Measurements from ENCODE around the gene PAX1.

Gene PAX1

DNA sequence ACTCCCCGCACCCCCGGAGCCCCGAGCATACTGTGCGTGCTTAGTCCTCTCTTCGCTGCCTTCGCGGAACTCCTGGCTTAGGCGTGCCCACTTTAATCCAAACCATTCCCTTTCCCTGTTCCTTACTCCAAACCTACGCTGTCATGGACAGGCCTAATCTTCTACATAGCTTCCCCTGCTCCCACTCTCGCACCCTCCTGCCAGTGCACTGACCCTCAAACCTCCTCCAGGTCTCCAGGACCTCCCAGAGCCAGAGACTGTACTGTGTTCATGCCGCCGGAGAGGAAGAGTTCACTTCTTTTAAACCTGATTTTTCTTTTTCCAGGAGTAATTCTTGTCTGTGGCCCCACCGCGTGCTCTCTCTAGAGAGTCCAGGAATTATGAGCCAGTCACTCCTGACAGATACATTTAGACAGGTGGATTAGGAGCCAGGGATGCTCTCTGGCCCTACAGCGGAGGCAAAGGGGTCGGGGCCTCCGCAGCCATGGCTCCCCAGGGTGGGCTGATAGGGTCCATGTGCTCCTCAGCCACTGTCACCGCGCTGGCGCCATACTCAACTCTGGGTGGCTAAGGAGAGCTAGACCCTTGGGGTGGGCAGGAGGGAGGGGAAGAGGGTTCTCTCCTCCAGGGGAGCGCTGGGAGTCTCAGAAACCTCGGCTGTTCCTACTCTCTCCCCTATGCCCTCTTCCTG lies 1.6 kb upstream of the PAX1 start:
- no peak for DNase-seq

DNA sequence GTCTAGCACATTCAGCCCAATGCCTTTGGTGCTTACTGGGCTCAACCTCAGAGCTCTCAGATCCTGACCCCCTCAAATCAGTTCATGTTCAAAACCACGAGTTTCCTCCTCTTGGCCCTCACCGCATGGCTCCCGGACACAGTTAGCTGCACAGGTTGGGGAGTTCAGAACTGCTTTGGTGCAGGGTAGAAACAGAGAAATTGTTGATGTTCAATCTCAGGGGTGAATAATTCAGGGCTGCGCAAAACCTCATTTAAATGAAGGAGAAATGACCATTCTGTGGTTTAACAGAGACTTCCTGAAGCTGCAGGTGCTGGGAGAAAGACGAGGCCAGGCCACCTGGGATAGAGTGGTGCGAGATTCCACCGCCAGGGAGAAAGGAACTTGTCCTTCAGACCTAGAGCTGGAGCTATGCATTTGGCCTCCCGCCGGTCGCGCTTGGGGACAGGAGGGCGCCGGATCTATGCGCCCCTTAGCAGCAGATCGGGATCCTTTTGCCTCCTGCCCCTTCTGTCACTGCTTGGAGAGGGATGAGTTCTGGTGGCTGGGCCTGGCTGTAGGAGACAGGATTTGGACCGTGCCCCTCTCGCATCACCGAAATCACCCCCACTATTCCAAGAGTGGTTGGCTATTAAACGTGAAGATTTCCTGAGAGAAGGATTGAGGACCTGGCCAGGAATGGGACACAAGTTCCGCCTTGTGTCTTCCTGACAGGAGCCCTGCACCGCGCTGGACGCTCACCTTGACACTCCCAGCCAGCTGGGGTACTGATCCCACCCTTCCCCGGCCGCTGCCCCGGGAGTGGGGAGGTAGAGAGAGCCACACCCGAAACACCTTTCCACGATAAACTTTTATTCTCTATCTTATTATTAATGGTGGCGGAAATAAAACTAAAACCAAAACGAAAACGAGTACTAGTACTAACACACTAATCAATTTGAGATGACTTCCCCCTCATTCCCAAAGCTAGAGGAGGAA lies 767 bp upstream of the PAX1 start:
- no peak for DNase-seq

DNA sequence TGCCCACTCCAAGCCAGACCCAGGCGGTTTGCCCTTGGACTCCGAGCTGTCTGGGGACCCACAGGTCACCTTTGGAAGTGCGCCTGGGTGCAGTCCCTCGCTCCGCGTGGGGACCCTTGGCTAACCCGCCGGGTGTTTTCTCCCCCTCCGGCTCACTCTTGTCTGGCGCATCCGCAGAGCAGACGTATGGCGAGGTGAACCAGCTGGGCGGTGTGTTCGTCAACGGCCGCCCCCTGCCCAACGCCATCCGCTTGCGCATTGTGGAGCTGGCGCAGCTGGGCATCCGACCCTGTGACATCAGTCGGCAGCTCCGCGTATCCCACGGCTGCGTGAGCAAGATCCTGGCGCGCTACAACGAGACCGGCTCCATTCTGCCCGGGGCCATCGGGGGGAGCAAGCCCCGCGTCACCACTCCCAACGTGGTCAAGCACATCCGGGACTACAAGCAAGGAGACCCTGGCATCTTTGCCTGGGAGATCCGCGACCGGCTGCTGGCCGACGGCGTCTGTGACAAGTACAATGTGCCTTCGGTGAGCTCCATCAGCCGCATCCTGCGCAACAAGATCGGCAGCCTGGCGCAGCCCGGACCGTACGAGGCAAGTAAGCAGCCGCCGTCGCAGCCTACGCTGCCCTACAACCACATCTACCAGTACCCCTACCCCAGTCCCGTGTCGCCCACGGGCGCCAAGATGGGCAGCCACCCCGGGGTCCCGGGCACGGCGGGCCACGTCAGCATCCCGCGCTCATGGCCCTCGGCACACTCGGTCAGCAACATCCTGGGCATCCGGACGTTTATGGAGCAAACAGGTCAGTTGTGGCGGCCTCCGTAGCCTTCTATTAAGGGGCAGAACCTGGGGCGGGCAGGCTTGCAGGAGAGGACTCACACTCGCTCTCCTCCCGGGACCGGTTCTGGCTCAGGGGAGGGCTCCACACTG lies 1.1 kb downstream of the PAX1 start:
- no peak for DNase-seq

DNA sequence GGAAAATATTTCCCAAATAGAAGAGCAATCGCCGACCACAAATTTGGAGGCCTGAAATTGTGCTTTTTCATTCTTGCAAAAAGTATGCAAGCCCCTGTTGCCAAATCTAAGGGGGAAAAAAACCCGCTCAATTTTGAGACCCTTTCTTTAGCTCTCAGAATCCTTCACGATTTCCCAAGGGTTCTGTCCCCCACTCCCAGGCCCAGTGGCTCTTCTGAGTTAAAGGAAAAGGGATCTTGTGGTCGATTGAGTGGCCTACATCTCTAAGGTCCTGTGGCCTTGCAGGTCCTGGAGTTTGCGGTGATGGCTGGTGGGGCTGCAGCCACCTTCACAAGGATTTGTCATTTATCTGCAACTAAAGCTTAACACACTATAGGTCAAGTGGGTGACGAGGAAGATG lies 1.8 kb downstream of the PAX1 start:
- DNase-seq = no peak

DNA sequence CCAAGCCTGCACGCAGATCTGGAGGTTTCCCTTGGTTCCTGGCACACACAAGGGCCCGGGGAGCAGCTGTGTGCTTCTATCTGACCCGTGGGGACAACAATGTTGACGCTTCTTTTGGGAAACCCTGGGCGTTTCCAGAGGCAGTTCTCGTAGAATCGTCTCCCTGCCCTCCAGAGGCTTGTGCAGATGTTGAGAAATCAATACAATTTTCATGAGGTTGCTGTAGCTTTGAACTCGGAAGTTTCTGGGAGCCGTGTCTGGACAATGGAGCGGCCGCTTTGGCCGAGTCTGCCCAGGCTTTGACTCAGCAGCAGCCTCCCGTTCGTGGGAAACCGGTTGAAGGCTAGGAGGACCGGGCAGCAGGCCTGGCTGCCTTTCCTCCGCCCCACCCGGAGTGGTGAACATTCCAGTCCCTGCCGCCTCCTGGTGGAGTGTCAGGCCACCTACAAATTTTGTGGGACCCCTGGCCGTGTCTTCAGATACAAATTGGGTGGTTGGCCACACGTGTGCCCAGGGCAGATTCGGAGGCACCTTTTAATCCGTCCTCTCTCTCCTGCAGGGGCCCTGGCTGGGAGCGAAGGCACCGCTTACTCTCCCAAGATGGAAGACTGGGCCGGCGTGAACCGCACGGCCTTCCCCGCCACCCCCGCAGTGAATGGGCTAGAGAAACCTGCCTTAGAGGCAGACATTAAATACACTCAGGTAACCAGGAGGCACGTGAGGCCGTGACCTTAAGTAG lies 2.7 kb downstream of the PAX1 start:
- no peak for DNase-seq

DNA sequence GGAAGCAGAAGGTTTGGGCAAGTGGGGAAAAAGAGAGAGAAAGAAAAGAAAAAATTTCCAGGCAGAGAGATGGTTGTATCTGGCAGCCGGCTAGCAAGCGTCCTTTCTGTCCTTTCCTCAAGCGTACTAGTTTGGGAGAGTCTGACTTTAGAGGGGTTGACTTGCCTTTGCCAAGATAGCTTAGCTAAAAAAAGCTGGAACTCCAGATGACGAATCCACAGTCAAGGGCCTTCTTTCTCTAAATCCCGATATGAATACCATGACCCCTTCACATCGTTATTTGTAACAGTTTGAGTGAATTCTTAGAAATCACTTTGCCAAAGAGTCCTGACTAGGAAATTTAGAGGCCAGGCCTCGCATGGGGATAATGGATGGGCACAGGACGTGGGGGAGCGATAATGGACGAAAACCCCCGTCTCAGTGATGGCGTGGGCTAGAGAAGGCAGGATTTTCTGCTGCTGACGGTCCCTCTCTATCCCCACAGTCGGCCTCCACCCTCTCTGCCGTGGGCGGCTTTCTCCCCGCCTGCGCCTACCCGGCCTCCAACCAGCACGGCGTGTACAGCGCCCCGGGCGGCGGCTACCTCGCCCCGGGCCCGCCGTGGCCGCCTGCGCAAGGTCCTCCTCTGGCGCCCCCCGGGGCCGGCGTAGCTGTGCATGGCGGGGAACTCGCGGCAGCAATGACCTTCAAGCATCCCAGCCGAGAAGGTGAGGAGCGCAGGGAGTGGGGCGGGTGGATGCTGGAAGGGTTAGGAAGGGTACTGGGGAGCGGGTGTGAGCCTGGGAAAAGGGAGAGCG lies 3.5 kb downstream of the PAX1 start:
- no peak for DNase-seq

DNA sequence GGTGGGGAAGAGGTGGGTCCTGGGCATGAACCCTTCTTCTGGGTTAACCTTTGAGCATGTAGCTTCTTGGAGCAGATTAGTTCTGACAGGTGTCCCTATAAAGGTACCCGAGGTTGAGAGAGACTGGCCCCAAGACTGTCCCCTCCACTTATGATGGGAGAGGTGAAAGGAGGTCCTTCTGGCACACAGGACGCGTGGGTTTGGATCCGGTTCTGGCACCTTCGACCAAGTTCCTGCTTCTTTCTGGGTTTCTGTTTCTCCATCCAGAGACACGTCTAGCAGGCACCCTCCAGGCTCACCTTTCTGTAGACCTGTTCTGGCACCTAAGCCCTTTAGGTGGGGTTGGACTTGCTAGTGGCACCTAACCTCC lies 4.1 kb downstream of the PAX1 start:
- DNase-seq = no peak

DNA sequence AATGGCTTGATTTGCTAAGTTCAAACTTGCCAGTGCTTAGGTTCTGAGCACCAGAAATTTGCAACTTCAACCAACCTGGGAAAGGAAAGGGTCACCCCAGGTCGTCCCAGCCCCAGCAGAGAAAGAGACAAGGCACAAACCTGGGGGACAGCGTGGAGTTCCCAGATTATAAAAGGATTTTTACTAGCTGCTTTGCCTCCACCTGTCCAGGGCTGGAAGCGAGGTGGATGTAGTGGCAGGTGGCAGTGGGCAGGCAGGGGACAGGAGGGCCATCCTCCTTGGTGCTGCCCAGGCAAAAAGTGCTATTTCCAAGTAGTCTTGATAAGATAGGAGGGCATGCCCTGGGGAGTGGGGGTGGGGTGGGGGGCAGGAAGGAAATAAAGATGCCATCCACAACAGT lies 4.9 kb downstream of the PAX1 start:
- no peak for DNase-seq

DNA sequence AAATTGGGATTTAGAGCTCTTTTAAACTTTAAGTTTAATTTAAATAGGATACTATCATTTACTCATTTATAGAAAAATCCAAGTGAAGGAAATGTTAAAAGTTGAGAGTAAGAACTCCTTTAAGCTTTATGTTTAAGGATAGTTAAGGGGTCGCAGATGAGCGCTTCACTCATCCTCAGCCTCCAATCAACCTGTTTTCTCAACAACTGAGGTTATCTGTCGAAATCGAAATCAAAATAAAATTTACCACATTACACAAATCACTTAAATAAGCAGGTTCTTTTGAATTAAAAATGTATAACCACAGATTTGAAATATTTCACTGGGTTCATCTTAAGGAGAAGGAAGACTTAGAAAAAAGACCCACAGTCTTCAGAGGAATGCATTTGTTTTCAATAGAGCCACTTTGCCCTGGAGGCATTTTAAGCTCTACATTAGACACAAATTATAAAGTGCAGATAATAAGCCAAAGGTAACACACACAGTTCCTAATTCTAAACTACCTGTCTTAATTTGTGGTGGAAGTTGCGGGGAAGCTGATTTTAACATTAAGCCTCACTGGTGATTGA lies 5.5 kb downstream of the PAX1 start:
- no peak for DNase-seq

DNA sequence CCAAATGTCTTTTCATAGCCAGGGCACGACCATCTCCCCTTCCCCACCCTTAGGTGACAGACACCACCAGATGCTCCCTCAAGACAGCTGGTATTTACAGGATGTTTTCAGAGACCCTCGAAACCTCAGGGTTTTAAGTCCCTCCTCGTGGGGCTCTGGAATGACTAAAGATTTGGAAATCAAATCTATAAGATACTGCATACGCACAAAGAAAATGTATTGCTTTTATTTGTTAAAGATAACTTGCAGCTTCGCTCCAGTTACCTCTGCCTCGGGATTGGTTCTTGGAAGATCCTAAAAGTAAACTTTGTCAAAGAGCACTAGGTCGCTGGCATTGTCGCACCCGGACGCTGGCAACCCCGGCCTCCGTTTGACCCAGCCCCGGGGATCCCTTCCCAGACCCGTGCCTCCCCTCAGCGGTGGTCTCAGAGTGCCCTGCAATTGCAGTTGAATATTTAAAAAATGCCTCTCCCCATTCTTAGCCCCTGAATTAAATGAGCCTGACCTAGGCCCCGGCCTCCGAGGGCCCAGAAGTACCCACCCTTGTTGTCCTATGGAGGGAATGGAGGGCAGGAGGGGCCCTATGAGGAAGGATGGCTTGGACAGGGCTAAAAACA lies 7.1 kb downstream of the PAX1 start:
- no peak for DNase-seq

DNA sequence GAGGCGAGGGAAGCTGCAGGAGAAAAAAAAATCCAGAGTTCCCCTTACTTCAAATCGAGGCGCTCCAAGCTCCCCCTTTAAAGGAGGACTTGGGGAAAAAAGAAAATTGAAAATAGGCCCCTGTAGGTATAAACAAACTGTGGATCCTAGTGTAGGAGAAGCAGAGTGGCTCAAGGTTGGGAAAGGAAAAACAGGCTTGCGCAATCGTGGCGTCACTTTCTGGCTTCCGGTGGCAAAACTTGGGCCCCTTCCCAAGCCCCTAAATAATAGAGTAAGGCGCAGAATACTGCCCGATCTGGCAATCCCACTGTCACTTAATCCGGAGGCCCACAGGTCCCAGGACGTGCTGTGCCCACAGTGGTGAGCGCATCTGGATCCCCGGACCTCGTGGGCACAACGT lies 8.0 kb downstream of the PAX1 start:
- DNase-seq = no peak

DNA sequence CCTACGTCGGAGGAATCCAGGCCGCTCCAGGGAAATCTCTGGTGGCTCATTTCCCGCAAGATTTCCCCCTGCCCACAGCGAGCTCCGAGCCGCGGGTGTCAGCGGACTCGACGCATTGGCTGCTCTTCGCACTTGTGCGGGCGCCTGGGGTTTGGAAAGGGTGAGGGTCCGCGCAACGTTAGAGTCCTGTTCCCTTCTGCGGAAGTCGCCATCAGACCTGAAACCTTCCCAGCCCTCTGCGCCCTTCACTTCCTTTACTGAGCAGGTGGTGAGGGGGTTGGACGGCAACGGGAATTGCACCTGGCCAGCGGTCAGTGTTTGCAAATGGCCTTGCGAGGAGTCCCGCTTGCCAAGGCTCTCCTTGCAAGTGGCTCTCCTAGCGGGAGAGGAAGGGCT lies 8.4 kb downstream of the PAX1 start:
- DNase-seq = no peak

DNA sequence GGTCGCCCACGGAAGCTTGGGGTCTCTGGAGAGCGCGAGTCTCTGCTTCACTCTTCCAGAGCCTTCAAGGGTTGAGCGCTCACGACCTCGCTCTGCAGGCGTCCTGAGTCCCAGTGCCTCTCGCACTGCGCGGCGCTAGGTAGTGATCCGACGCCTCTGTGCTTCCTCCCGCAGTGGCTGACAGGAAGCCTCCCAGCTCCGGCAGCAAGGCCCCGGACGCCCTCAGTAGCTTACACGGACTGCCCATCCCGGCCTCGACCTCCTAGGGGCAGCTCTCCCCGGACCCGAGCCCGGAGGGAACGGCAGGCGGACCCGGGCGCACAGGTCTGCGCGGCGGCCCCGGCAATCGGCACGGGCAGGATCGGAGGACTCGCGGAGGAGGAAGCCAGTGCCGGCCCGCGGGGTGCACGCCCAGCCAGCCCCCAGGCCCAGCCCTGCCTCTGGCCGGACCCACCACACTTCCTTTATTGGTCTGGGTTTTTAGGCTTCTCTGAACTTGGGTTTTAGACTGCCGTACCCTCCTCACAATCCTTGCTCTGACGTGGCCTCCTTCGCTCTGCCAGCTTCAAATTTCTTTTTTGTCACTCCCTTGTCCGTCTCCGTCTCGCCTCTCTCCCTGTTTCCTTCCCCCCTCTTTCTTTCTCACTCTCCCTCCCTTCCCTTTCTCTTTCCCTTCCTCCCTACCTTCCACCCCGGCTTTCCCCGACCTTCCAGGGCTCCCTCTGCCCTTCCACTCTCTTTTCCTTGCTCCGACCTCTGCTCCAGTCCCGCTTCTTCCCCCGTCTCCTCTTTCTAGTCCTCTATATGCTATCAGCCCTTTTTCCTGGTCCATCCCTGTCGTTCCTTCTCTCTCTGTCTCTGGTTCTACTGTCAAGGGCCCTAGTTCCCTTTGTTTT lies 9.1 kb downstream of the PAX1 start:
- DNase-seq = no peak

DNA sequence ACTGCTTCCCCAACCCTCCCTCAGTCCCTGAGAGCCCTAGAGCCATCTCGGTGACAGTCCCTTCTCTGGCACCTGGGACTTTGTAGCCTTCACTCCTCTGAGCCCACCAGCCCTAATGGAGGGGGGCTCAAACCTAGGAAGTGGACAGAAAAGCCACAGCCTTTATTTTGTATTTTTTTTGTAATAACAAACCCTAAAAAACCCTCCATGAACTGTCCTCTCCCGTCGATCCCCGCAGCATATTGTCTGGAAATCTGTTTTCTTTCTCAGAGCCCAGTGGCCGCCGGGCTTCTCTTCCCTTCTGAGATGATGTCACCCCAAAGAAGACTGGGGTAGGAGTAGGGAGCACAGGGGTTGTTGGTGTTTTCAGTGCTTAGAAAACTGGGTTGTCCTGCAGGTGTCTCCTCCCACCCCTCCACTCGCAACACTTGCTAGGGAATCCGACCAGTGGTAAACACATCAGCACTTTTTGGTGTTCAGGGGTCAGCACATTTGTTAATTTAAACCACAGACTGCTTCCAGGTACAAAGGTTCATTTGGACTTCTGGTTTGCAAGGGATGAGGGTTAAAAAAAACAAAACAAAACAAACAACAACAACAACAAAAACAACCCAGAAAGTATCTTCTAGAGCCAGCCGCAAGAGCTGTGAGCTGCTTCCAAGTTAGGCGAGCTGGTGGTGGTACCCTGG lies 9.9 kb downstream of the PAX1 start:
- DNase-seq = no peak

DNA sequence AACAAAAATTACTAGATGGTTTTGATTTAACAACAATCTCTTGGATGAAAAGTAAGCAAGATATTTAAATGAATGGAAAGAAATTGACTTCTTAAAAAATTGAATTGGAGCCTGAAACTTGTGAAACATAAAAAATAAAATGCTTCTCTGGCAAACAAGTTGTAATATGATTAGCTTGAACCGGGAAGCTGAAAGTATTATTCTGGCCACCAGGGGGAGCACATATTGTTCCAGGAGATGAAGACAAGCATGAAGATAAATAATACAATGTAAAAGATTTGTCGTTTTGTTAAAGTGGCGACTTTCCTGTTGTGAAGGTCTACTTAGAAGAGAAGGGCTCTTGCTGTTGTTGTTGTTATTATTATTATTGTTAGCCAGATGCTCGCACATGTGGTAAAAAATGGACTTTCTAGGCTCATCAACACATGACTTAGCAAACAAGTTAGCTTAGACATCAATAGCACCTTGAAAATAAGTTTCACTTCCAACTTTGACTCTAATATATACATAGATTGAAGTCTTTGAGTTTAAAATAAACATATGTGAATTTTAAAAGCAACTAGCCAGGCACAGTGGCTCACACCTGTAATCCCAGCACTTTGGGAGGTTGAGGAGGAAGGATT lies 14.2 kb downstream of the PAX1 start:
- peak; percentile 45 for DNase-seq

DNA sequence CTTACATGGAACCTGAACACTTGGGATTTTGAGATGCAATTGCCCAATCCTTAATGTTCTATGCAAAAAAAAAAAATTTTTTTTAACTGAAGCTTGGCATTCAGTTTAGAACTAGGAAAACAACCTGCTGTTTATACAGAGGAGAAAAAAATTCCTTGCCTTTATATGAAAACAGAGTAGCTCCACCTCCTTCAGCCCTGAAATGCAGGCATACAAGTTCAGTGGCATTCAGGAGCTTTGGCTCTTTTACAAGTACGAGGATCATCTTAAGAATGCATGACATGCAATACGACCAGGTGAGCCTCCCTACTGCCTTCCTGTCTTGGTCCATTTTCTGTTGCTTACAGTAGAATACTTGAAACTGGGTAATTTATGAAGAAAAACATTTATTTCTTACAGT lies 20.4 kb downstream of the PAX1 start:
- DNase-seq = no peak

DNA sequence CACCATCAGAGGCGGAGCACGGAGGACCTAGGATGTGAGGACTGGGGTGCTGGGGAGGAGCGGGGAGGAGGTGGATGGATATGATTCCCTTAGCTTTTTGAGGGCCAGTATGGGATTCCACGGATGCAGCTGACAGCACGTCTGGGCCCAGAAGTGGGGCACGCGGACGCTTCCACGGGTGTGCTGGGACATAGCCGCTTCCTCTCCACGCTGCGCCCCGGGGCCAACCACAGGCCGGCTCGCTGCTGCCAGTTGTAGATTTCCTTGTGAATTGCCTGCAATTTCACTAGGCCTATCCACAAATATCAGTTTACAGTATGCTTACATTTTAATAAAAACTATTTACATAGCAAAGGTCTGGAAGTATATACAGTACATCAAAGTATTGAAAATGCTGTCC lies 23.9 kb downstream of the PAX1 start:
- no peak for DNase-seq

DNA sequence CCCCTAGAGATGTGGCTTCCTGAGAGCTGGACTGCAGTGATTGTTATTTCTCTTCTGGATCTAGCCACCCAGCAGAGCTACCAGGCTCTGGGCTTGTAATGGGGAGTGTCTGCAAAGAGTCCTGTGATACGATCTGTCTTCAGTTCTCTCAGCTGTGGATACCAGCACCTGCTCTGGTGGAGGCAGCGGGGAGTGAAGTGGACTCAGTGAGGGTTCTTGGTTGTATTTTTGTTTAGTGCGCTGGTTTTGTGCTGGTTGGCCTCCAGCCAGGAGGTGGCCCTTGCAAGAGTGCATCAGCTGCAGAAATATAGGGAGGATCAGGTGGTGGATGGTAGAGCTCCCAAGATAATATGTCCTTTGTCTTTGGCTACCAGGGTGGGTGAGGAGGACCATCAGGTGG lies 33.7 kb downstream of the PAX1 start:
- no peak for DNase-seq

DNA sequence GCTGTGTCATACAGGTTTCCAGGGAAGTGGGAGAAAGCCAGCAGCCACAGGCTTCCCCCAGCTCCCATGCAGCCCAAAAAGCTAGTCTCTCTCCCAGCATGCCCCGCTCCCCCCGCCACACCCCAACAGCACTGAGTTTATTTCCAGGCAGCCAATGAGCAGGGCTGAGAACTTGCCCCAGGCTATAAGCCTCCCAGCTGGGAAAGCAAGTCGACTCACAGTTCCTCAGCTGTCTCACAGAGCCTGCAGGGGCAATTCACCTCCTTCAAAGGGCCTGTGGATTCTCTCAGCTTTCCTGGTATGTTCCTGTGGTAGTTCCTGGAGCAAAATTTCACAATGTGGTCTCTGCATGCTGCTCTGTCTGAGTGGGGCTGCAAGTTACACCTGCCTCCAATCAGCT lies 34.2 kb downstream of the PAX1 start:
- DNase-seq = no peak
